KOPT-K1 (cell line): ENCODE measurements around the gene GPAT3.
"Not testable (repeated sequence)": the region's sequence is repeated elsewhere in the genome, so short reads cannot be mapped to it uniquely, and the experiment has no call there.

Experiments
- H3K27ac ChIP-seq: fragments of 200-600 bp; sonication (generic); 2 replicates; pipeline ENCODE4 v1.5.1; 2016; ENCODE audit warnings: antibody characterized with exemption, mild to moderate bottlenecking, low read depth, low read length; ENCODE audit not compliant: poor library complexity, severe bottlenecking
- H3K36me3 ChIP-seq: fragments of 200-600 bp; sonication (generic); 2 replicates; pipeline ENCODE4 v1.5.1; 2017; ENCODE audit warnings: antibody characterized with exemption, mild to moderate bottlenecking, low read length, moderate library complexity; ENCODE audit not compliant: insufficient read depth
- H3K9me3 ChIP-seq: fragments of 200-600 bp; sonication (generic); 2 replicates; pipeline ENCODE4 v1.5.1; 2017; ENCODE audit warnings: antibody characterized with exemption, low read length, mild to moderate bottlenecking; ENCODE audit not compliant: insufficient read depth, poor library complexity, severe bottlenecking

The GPAT3 gene

GRCh38 chr4:83606460-83606859 lies 70.6 kb downstream of the GPAT3 start:
- Histone ChIP-seq H3K9me3 (no peaks in the 10 kb centered on the region), H3K36me3 (no peaks in the 10 kb centered on the region), H3K27ac (no peak overlapping the region)

DNA sequence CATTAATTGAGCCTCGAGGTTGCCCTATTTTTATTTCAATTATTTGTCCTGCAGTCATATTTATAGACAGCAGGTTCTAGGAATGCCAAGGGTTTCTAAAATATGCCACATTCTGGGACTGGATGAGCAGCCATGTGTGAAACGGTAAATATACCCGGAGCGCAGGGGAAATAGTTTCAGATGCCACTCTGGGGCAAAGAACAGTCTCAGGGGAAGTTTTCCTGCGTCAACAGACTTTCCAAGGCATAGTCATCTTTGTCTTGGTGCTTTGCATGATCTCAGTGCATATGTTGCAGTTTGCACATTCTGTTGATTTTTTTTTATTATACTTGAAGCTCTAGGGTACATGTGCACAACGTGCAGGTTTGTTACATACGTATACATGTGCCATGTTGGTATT lies 71.0 kb downstream of the GPAT3 start:
- no peaks in the 10 kb centered on the region for H3K36me3 ChIP-seq
- no peaks in the 10 kb centered on the region for H3K9me3 ChIP-seq
- H3K27ac ChIP-seq = no peak overlapping the region

GRCh38 chr4:83609365-83609764 lies 73.5 kb downstream of the GPAT3 start:
- Histone ChIP-seq H3K9me3 (peaks cover 15% of the 10 kb centered on the region), H3K27ac (no peak overlapping the region), H3K36me3 (no peaks in the 10 kb centered on the region)

GRCh38 chr4:83610729-83611128 lies 74.8 kb downstream of the GPAT3 start:
- H3K9me3 ChIP-seq = peaks cover 24% of the 10 kb centered on the region
- no peak overlapping the region for H3K27ac ChIP-seq
- no peaks in the 10 kb centered on the region for H3K36me3 ChIP-seq

- Histone ChIP-seq H3K36me3 (no peaks in the 10 kb centered on the region), H3K27ac (no peak overlapping the region), H3K9me3 (peaks cover 24% of the 10 kb centered on the region)
Measured at GRCh38 chr4:83613023-83613422, 77.1 kb downstream of the GPAT3 start.

DNA sequence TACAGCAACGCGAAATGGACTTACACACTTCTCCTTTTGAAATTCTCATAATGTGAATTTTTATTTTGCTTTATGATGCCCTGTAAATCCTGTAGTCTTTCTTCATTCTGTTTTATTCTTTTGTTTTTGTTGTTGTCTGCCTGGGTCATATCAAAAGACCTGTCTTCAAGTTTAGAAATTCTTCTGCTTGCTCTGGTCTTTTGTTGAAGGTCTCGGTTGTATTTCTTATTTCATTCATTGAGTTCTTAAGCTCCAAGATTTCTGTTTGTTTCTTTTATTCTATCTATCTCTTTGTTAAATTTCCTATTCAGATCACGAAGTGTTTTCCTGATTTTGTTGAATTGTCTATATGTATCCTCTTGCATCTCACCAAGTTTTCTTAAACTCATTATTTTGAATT lies 78.1 kb downstream of the GPAT3 start:
- no peak overlapping the region for H3K27ac ChIP-seq
- no peaks in the 10 kb centered on the region for H3K36me3 ChIP-seq
- peaks cover 24% of the 10 kb centered on the region for H3K9me3 ChIP-seq

DNA sequence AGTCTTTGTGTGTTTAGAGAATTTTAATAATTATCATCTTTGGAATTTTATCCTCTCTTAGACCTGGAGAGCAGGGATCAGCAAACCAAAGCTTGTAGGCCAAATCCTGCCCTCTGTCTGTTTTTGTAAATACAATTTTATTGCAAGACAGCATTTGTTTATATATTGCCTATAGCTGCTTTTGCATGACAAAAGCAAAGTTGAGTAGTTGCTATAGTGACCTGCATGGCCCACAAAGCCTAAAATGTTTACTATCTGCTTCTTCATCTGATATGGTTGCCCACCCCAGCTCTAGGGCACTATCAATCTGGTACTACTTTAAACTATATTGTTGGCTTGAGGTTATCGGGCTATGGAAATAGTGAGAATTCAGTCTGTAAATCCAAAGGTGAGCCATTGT lies 80.3 kb downstream of the GPAT3 start:
- Histone ChIP-seq H3K36me3 (no peaks in the 10 kb centered on the region), H3K9me3 (peaks cover 27% of the 10 kb centered on the region), H3K27ac (no peak overlapping the region)

GRCh38 chr4:83617371-83618035 lies 81.6 kb downstream of the GPAT3 start:
- no peak overlapping the region for H3K27ac ChIP-seq
- H3K36me3 ChIP-seq = no peaks in the 10 kb centered on the region
- peaks cover 39% of the 10 kb centered on the region for H3K9me3 ChIP-seq

DNA sequence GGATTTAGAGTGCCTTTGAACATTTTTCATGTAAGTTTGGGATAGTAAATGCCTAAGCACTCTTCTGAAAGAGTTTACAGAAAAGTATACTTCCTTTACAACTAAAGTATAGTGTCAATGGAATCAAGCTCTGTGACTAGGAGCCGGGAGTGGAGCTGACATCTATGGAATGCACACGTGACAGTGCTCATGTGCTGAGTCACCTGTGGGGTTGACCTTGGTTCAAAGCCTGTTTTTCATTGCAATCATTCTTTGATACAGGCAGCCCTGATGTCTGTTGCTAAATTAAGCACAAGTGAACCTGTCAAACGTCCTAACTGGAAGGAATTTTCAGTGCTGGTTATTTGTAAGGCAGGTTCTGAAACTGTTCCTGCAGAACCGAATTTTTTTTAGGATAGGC lies 82.5 kb downstream of the GPAT3 start:
- Histone ChIP-seq H3K9me3 (peaks cover 42% of the 10 kb centered on the region), H3K27ac (no peak overlapping the region), H3K36me3 (no peaks in the 10 kb centered on the region)

DNA sequence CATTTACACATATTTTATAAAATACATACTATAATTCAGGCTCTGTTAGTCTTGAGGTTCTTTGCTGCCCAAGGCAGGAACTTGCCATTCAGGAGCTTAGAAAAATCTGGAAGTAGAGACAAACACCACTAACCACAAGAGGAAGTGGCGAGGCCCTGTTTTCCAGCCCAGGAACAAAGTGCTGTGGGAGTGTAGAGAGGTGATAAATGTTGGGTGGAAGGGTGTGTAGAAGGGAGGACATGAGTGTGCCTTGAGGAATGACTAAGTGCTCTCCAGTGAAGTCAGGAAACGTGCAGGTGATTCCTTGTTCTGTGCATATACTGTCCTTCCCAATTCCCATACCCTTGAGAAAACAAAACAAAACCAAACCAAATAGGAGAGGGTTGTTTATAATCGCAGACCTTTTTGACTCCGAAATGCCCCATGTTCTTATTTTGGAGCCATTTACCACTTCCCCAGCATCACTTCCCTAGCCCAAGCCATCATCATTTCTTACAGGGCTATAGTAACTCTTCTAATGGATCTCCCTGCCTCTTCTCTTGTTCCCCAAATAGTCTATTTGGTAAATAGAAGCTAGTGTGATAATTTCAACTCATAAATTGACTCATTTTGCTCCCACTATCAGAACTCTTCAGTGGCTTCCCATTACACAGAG lies 83.2 kb downstream of the GPAT3 start:
- H3K27ac ChIP-seq = no peak overlapping the region
- H3K36me3 ChIP-seq = no peaks in the 10 kb centered on the region
- peaks cover 36% of the 10 kb centered on the region for H3K9me3 ChIP-seq

DNA sequence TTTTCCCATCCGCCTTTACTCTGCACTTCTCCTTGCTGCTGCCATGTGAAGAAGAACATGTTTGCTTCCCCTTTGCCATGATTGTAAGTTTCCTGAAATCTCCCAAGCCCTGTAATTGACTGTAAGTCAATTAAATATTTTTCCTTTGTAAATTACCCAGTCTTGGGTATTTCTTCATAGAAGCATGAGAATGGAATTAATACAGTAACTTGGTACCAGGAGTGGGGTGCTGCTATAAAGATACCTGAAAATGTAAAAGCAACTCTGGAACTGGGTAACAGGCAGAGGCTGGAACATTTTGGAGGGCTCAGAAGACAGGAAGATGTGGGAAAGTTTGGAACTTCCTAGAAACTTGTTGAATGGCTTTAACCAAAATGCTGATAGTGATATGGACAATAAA lies 86.2 kb downstream of the GPAT3 start:
- H3K36me3 ChIP-seq, H3K27ac ChIP-seq: not testable (repeated sequence)
- H3K9me3 ChIP-seq = peaks cover 24% of the 10 kb centered on the region

GRCh38 chr4:83625821-83626220 lies 89.9 kb downstream of the GPAT3 start:
- Histone ChIP-seq H3K36me3 (no peaks in the 10 kb centered on the region), H3K9me3 (peaks cover 24% of the 10 kb centered on the region), H3K27ac (no peak overlapping the region)

DNA sequence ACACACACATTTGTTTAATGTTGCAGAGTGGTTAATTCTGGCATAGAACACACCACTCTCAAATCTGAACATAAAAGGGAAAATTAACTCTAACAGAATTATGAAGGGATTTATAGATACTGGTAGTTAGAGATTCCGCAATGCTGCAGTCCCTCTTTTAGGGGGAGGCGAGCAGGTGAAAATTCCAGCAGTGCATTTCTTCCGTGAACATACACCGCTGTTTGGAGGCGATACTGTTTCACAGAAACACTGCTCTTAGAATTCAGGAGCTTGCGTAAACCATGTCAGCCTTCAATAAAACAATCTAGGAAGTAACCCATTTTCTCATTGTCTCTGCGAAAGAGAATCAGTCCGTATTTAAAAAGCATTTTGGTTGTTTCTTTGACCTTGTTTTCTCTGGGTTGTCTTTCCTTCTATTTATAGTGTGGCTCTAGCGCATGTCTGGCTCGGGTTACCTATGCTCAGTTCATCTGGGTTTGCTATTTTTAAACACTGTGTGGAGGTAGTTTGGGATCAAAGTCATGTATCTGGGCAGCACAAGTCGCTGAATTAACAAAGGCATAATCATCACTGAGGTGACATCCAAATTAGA lies 90.4 kb downstream of the GPAT3 start:
- Histone ChIP-seq H3K36me3 (no peaks in the 10 kb centered on the region), H3K9me3 (peaks cover 21% of the 10 kb centered on the region), H3K27ac (no peak overlapping the region)

DNA sequence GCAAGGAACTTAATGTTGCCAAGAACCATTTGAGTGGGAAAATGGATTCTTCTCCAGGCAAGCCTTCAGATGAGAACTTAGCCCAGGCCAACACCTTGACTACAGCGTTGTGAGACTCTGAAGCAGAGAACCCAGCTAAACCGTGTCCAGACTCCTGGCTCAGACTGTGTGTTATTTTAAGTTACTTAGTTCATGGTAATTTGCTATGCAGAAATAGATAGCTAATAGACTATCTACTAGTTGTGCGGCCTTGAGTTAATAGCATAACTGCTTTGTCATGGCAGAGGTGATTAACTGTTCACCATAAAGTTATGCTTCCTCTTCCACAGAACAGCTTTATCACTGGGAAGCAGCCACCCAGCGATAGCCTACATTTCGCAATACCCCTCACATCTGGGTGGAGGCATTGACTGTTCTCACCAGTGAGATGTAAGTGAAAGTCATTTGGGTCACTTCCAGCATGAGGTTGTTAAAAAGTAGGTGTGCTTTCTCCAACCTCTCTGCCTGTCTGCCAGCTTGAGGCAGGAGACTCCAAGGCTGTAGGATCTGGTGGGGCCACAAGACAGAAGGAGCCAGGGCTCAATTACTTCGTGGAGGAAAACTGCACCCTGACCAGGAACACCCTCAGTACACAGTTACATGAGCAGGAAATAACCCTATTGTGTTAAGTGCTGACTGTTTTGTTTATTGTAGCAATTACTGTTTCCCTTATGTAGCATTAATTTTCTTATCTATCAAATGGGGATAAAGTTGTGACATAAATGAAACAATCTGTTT lies 94.2 kb downstream of the GPAT3 start:
- Histone ChIP-seq H3K27ac (no peak overlapping the region), H3K36me3 (no peaks in the 10 kb centered on the region), H3K9me3 (no peaks in the 10 kb centered on the region)

GRCh38 chr4:83631066-83631465 lies 95.2 kb downstream of the GPAT3 start:
- Histone ChIP-seq H3K27ac (no peak overlapping the region), H3K36me3 (no peaks in the 10 kb centered on the region)

More at GRCh38 chr4:83631066-83631465, 95.2 kb downstream of the GPAT3 start:
- no peaks in the 10 kb centered on the region for H3K9me3 ChIP-seq
